GM19043 (cell line): Measurements from ENCODE around the gene XXYLT1.
A peak's percentile ranks its signal among the peaks of the same experiment; 100 is the strongest.

Source experiments
- ATAC-seq: cut with Tn5 transposase; IDR thresholded peaks from one replicate; pipeline ENCODE4 v1.9.1; 2021; ENCODE audit warnings: low read depth; ENCODE audit not compliant: unreplicated experiment

XXYLT1 gene

DNA sequence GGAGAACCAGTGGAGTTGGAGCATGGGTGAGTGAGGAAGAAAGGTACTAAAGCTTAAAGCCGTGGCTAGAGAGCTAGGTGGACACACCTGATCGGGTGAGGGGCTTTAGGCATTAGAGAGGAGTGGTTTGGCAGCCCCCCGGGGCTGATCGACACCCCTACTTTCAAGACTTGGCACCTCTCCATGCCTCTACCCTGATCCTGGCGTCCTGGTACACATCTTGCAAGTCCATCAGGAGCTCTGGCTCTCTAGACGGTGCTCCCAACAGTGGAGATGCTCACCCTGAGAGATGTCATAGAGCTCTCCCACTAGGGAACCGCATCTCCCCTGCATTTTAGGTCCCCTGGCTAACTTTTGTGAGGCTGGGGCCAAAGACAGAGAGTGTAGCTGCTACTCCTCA is 98.1 kb downstream of the XXYLT1 start:
- ATAC-seq = no peak

DNA sequence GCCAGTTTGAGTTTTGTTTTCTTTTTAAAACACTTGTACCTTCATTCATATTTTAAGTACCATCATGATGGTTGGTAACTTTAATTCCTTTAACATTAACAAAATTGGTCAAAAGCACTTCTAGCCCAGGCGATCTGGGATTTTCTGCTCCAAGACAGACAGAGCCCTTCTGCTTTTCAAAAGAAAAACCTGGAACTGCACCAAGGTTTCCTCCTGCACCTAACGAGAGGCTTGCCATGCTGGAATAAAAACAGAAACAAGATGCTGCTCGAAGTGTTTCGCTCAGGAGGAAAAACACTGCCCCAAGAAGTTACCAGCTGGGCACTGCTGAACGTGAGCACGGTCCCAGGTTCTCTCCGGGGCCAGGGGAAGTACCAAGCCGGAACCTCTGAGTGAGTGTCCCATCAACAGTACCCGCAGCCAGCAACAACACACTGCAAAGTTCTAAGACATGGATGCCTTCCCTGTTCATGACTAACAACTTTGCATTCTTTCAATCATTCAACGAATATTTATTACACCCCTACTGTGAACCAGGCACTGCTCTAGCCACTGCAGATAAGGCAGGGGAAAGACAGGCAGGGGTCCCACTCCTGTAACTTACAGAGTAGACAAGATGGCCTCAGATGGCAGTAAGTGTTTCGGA is 98.8 kb downstream of the XXYLT1 start:
- no peak for ATAC-seq

GRCh38 chr3:195171093-195171873 is 99.7 kb downstream of the XXYLT1 start:
- no peak for ATAC-seq

DNA sequence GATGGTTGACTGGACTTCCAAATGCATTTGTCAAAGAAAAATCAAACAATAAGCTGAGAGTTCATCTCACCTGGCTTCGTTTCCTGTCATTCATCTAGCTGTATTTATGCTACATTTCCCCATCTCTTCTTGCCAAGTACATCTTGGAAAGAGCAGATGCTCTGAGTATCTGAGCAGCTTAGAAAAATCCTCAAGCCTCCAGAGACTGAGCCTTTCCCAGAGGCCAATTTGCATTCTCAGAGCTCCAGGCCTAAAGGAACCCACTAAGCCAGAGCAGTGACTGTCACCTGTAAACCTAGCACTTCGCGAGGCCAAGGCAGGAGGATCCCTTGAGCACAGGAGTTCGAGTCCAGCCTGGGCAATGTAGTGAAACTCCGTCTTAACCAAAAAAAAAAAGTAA is 100.5 kb downstream of the XXYLT1 start:
- ATAC-seq = no peak

- no peak for ATAC-seq
Observed at GRCh38 chr3:195169011-195169649, 101.8 kb downstream of the XXYLT1 start.

DNA sequence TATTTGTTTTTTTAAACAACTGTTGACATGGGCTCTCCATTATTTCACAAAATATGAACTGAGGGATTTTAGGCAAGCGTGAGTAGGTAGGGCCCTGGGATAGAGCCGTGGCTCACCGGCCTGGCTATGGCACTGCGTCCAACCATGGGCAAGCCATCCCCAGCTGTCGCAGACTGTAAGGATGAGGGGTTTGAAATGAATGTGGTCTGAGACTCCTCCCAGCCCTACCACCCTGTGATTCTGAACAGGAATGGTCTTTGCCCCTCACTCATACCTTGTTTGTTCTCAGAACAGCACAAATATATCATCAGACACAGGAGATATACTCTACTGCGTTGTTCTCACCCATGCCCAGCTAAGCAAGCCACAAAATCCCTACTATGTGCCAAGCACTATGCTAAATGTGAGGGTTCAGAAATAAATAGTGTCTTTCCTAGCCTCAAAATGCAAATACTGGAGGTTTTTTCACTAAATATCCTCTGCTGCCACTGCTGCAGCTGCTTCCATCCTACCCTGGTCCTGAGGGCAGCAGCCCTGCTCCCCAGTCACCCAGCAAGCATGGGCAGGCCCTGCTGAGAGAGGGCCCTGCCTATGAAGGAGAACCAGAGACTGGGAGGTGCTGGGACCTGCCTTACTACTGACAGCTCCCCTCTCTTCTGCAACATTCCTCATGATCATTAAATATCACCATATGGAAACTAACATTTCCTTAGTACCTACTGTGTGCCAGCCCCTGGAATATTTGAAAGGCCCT is 102.8 kb downstream of the XXYLT1 start:
- ATAC-seq = no peak

GRCh38 chr3:195165790-195166189 is 105.2 kb downstream of the XXYLT1 start:
- no peak for ATAC-seq

DNA sequence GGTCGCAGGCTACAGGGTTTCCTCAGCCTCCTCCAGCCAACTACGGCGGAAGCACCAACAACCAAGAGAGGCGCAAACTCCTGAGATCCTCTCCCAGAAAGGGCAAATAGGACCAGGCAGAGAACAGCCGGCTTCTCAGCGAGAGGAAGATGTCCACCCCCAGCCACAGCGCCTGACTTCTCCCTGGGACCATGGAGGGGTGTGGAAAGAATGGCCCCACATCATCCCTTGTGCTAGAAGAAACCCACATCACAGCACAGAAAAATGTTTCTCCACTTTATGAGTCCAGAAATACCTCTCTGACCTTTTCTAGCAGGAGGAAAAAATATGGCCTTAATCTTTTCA is 105.7 kb downstream of the XXYLT1 start:
- no peak for ATAC-seq

GRCh38 chr3:195164573-195165264 is 106.2 kb downstream of the XXYLT1 start:
- no peak for ATAC-seq

DNA sequence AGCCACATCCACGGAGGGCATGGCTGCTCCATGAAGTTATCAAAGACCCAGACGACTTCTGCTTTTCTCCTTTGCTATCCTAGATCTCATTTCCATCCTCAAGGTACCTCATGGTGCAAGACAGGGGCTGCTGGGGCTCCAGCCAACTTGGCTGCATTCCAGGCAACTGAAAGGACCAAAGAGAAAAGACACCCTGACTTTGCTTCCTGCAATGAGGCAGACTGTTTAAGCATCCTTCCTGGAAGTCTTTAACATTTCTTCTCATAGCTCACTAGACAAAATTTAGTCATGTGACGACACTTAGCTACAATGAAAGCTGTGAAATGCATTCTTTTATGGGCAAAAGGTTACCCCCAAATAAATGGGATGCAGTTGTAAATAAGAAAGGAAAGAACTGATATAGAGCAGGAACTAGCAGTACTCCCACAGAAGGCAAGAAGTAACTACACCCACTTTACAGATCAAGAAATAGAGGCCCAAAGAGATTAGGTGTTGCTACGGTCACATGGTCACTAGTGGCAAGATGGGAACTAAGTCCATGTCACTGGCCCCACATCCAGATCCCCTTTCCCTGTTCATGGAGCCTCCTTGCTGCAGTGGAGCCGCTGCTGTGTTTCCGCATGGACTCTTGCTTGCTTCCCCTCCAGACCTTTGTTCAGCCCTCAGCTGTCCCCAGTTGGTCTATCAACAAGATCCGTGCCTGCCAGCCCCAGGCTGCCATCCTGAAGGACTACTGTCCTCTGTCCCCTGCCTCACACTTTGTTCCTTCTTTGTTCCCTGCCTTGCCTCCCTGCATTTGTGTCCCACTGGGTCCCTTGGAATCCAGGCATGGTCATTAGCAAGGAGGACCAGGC is 107.0 kb downstream of the XXYLT1 start:
- no peak for ATAC-seq

- ATAC-seq = no peak
Observed at GRCh38 chr3:195162816-195163215, 108.1 kb downstream of the XXYLT1 start.

DNA sequence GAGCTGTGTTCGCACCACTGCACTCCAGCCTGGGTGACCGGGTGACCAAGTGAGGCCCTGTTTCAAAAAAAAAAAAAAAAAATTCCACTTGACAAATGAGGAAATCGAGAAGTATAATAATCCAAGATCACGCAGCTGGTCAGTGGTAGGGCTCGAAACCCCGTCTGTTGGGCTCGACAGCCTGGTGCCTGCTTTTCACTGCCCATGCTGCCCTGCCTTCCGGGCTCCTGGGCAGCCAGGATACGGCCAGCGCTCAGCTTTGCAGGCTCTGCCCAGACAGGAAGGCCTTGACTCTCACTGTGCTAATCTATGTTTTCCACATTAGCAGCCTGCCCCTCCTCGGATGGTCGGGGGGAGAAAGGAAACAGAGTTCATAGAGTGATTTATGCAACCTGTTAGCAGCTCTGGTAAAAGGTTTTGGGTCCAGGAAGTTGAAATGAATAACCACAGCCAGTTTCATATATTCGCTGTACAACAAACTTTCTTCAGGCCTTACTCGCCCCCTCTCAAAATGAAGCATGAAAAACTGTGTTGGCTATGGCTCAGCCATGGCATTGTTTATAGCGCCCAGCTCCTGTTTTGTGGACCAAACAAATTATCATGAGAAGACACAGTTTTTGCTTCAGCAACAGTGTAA is 108.8 kb downstream of the XXYLT1 start:
- ATAC-seq = peak; percentile 80

DNA sequence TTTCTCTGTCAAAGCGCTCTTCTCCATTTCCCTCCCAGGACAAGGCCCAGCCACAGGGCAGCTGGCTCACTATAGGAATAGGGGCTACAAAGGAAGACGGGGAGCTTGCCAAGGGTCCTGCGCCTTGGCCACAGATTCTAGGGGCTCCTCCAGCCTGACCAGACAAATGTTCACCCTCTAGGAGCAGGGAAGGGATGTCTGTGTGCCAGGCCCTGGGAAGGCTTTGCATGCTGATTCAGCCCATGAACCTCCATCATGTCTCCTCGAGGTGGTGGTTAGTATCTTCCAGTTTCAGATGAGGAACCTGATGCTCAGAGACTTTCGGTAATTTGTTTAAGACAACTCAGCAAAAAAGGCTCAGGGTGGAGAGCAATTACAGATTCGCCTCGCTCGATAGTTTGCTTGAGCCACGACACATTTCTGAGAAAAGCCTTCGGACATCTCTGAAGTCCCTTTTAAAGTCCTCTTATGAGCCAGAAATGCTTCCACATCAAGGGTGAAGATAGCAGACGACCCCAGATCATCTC is 110.0 kb downstream of the XXYLT1 start:
- ATAC-seq = no peak

DNA sequence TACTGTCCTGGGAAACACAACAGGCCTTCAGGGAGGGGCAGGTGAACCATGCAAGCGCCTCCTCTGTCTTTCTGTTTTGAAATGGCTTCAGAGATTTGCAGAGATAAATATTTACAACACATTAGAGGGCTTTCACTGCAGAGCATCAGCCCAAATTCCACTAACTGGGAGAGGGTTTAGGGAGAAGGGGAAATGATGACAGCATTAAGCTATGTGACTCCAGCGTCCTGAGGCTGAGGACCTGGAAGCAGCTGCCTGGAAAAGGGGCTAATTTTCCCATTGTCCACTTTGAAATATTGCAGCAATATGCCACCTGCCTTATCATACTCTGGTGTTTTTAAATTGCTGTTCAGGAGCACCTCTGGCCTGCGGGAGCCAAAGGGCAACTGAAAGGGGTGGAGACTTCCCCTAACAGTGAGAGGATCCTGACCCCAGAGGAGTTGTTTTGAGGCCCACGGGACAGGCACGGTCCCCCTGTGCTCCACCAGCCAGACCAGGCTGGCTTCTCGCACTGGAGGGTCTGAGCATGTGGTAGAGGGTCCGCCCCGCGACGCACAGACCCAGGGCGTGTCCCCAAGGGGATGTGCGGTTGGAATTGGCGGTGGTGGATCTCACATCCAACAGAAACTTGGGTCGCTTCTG is 110.6 kb downstream of the XXYLT1 start:
- no peak for ATAC-seq

DNA sequence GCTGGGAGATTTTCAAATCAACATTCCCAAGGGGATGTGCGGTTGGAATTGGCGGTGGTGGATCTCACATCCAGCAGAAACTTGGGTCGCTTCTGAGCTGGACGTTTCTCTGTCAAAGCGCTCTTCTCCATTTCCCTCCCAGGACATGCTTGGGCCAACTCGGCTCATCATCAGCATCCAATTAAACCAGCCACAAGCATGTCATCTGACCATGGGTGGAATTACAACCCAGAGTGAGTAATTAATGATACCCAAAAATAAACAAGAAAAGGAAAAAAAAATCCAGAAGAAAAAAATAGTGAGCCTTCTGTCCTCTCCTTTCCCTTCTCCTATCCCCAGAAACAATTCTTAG is 111.2 kb downstream of the XXYLT1 start:
- no peak for ATAC-seq

DNA sequence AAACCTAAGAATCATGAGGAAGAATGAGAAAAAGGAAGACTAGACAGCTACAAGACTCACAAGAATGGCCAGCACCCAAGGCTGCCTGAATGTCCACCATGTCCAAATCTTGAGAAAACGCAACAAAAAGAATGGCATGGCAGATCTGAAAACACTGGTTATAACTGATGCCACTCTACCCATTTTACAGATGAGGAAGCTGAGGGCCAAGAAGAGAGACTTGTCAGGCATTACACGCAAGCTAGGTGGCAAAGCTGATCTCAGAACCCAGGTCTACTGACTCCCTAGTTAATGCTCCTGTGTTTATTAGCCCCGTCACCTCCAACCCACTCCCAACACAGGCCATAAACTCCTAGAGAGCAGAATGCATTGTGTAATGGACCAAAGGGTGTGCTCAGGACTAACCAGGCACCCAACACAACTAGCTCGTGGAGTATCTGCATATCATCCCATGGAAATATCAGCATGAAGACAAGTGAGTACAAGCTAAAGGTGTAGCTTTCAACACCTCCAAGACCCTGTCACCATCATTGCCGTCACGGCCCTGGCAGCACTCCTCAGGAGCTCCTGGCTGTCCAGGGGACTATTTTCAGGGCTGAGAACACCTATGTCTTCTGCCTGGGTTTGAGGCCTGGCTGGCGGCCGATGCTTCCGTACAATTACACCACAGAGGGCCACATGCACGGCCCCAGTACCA is 111.7 kb downstream of the XXYLT1 start:
- ATAC-seq = no peak

DNA sequence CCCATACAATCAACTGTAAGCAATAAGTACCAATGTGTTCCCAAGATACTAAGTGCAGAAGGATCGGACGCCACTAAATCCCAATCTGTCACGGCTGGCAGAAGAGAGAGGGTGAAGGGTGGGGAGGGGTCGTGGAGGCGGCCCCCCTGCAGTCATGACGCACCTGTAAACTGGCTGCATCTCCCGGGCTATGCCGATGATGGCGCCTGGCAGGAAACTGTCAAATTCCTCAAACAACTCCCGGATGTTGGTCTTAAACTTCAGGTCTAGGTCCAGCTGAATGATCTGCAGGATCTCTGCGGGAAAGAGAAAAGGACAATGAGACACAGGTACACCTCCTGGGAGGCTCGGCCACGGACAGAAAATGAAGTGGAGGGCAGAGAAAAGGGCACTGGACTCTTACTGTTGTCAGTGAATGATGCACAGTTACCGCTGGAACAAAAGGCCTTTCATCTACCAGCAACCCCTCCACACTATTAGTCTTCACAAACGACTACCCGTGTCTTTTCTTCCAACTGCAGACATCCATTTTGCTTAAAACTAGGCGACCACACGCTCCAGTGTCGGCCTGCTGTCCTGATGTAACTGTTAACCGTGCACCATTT is 114.6 kb downstream of the XXYLT1 start:
- no peak for ATAC-seq
